Fibroblast of lung (primary cell): Measurements from ENCODE around the gene MARVELD1. TPM values are rescaled to one million over a fixed set of nuclear protein-coding genes. Genes with fewer than 3 reads are reported as not detected.

Source experiments
- DNase-seq, 2 donors: peaks; one replicate each; pipeline versions ENCODE4 v3.0.0 to v3.0.0-alpha.2; 2010; ENCODE audit warnings: low read depth in 2 of 2
- H2AFZ ChIP-seq: 2 replicates; pipeline ENCODE4 v1.5.1; 2012; ENCODE audit warnings: low read length, control low read depth, inconsistent platforms
- H3K27ac ChIP-seq: 2 replicates; pipeline ENCODE4 v1.5.1; 2011; ENCODE audit warnings: low read length, control low read depth; ENCODE audit not compliant: insufficient read depth
- H3K27me3 ChIP-seq: 2 replicates; pipeline ENCODE4 v1.5.1; 2011; ENCODE audit warnings: mild to moderate bottlenecking, low read length; ENCODE audit not compliant: control insufficient read depth, insufficient read depth
- H3K36me3 ChIP-seq: 2 replicates; pipeline ENCODE4 v1.5.1; 2011; ENCODE audit warnings: low read length; ENCODE audit not compliant: control insufficient read depth, insufficient read depth
- H3K4me1 ChIP-seq: 2 replicates; pipeline ENCODE4 v1.5.1; 2011; ENCODE audit warnings: low read length; ENCODE audit not compliant: control insufficient read depth, insufficient read depth; ENCODE audit errors: extremely low read depth
- H3K4me2 ChIP-seq: 2 replicates; pipeline ENCODE4 v1.5.1; 2011; ENCODE audit warnings: low read length, control low read depth; ENCODE audit not compliant: insufficient read depth; ENCODE audit errors: extremely low read depth
- H3K4me3 ChIP-seq, 4 experiments: fragments of 200-600 bp in 1 of 4; sonication (generic) in 1 of 4; replicated peaks in 1 of 4; 2 replicates each; pipeline ENCODE4 v1.5.1; 2011 to 2016; ENCODE audit warnings: low read length in 4 of 4, low read depth in 3 of 4, mild to moderate bottlenecking in 3 of 4, control low read depth in 2 of 4, inconsistent platforms in 1 of 4, mixed read lengths in 1 of 4; ENCODE audit not compliant: insufficient read depth in 1 of 4; ENCODE audit errors: control extremely low read depth in 1 of 4
- H3K79me2 ChIP-seq: 2 replicates; pipeline ENCODE4 v1.5.1; 2012; ENCODE audit warnings: mild to moderate bottlenecking, low read length, inconsistent platforms; ENCODE audit not compliant: control insufficient read depth, insufficient read depth
- H3K9ac ChIP-seq: 2 replicates; pipeline ENCODE4 v1.5.1; 2011; ENCODE audit warnings: mild to moderate bottlenecking, low read length, control low read depth; ENCODE audit not compliant: insufficient read depth
- H3K9me3 ChIP-seq: 2 replicates; pipeline ENCODE4 v1.5.1; 2012; ENCODE audit warnings: low read depth, low read length; ENCODE audit not compliant: control insufficient read depth, insufficient read depth
- H4K20me1 ChIP-seq: 2 replicates; pipeline ENCODE4 v1.5.1; 2011; ENCODE audit warnings: low read length; ENCODE audit not compliant: control insufficient read depth, insufficient read depth; ENCODE audit errors: extremely low read depth
- EZH2 ChIP-seq: IDR thresholded peaks from 2 replicates; pipeline ENCODE4 v1.5.1; 2012; ENCODE audit warnings: low read length, control low read depth, mild to moderate bottlenecking; ENCODE audit errors: missing control alignments
- polyA plus RNA-seq, 2 donors: library from polyadenylated mRNA; depleted of rRNA in 1 of 2; stranded (reverse) in 1 of 2; unstranded in 1 of 2; fragments of >200 nt; gene quantifications; 2 replicates each; pipeline ENCODE4 v1.2.1, GENCODE V29; 2011 to 2012; ENCODE audit warnings: missing spikeins in 1 of 2
- total RNA-seq: library from RNA; depleted of rRNA; stranded (reverse); fragments of >200 nt; gene quantifications from 2 replicates; pipeline ENCODE4 v1.2.1, GENCODE V29; 2014
- TF ChIP-seq, protein P1 (sequence below), 2 donors: IDR thresholded peaks in 1 of 2; conservative IDR thresholded peaks in 1 of 2; 1 replicate in 1 of 2; 2 replicates in 1 of 2; pipeline ENCODE4 v1.5.1; 2011 to 2012; ENCODE audit warnings: low read length in 2 of 2, control low read depth in 1 of 2, inconsistent platforms in 1 of 2, low read depth in 1 of 2, mild to moderate bottlenecking in 1 of 2

Gene MARVELD1
- total and polyA plus RNA-seq, 2 donors (not counting 1 experiment from before 2014, with no cell fraction given), result 16.3 to 132 TPM

- Histone ChIP-seq H3K79me2 (peaks cover 25% of the 10 kb centered on the region), H3K4me1 (peaks cover 4% of the 10 kb centered on the region), H3K27ac (peak overlapping the region; percentile 95), H3K9ac (no peak overlapping the region), H4K20me1 (no peaks in the 10 kb centered on the region), H3K4me2 (no peak overlapping the region), H3K27me3 (no peaks in the 10 kb centered on the region), H2AFZ (peak overlapping the region; percentile 58), H3K9me3 (no peaks in the 10 kb centered on the region), H3K36me3 (no peaks in the 10 kb centered on the region), H3K4me3 (peak overlapping the region in 1 of 4 experiments; percentile 100)
- DNase-seq, result no peak
- TF ChIP-seq, protein P1, sequence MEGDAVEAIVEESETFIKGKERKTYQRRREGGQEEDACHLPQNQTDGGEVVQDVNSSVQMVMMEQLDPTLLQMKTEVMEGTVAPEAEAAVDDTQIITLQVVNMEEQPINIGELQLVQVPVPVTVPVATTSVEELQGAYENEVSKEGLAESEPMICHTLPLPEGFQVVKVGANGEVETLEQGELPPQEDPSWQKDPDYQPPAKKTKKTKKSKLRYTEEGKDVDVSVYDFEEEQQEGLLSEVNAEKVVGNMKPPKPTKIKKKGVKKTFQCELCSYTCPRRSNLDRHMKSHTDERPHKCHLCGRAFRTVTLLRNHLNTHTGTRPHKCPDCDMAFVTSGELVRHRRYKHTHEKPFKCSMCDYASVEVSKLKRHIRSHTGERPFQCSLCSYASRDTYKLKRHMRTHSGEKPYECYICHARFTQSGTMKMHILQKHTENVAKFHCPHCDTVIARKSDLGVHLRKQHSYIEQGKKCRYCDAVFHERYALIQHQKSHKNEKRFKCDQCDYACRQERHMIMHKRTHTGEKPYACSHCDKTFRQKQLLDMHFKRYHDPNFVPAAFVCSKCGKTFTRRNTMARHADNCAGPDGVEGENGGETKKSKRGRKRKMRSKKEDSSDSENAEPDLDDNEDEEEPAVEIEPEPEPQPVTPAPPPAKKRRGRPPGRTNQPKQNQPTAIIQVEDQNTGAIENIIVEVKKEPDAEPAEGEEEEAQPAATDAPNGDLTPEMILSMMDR (conservative IDR thresholded peaks at IDR 0.05 in 1 of 2, IDR thresholded peaks at IDR 0.05 in 1 of 2; ENCODE audit: low read depth in 1 of 2, low read length in 2 of 2), result no peak
- no peak for TF ChIP-seq EZH2
These were observed 22.9 kb downstream of the MARVELD1 start for GRCh38 chr10:97736403-97736901.

DNA sequence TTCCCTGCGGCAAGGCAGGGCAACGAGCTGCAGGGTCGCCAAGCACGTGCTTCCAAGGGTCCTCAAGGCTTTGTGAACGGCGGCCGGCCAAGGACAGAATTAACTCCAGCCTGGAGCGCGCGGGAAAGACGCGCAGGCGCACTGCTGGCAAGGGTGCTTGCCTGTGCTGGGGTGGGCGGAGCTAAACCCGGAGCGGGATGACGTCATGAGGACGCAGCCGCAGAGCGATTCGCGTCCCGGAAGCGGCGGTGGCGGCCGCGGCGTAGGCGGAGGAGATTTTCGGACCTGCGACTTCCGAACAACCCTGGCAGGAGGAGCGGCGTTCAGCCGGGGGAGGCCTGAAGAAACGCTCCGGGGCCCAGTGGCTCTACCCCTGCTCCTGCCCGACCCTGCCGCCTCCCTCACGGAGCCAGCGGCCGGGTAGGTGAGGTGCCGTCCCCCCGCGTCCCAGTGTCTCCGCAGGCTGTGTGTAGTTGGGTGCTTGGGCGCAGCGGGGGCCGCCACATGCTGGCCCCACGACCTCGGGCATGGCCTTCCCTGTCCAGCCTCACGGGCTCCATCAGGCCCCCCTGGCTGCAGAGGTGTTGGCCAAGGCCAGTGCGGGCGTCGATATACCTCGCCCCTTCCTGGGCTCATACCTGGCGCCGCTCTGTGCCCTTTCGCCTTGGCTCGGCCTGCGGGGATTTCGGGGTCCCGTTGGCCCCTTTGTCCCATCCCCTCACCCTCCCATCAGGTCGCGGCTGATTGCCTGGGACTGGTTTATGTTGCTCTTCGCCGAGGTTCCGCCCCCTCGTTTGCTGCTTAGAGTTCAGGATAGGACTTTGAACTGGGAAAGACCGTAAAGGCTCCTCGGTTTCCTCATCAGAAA, 23.6 kb downstream of the MARVELD1 start, which contains the start of gene ZFYVE27:
ZFYVE27 (plus strand) TSS at position 227 of the 868 bp plus-strand sequence. CDS start 1,350 bp downstream, outside the sequence.
- peak within 1 kb of the TSS; percentile 92 for H3K9ac ChIP-seq
- no peaks in the 10 kb centered on the region for H4K20me1 ChIP-seq
- H3K4me3 ChIP-seq, result peak within 1 kb of the TSS; percentile 68 to 100 (median 80)
- H3K79me2 ChIP-seq, result peaks cover 26% of the 10 kb centered on the region
- no peaks in the 10 kb centered on the region for H3K36me3 ChIP-seq
- H3K4me2 ChIP-seq, result peak within 1 kb of the TSS; percentile 93
- H3K4me1 ChIP-seq, result peaks cover 2% of the 10 kb centered on the region
- peak; percentile 90 to 95 for DNase-seq
- H2AFZ ChIP-seq, result peak within 1 kb of the TSS; percentile 68
- H3K9me3 ChIP-seq, result no peaks in the 10 kb centered on the region
- no peak for TF ChIP-seq EZH2
- TF ChIP-seq, protein P1 (conservative IDR thresholded peaks at IDR 0.05 in 1 of 2, IDR thresholded peaks at IDR 0.05 in 1 of 2; ENCODE audit: low read depth in 1 of 2, low read length in 2 of 2), result no peak
- no peaks in the 10 kb centered on the region for H3K27me3 ChIP-seq
- H3K27ac ChIP-seq, result peak within 1 kb of the TSS; percentile 95

DNA sequence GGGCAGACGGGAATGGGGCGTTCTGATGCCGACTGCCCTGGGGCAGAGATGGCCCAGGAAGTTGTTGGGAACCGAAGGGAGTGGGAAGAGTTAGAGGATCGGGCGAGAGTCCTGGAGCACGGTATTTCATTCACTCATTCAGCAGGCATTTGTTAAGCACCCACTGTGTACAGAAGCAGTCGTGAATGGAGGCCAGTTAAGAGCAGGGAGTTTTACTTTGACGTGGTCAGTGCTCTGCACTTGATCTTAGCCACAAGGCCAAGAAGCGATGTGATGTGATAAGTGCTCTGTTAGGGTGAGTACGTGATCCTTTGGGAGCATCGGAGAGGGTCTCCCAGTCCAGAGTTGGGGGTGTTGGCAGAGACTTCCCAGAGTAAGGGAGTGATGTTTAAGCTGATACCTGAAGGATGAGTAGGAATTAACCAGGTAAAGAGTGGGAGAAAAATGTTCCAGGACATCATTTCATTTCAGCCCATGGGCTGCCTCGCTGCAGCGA, 24.3 kb downstream of the MARVELD1 start:
- peaks cover under 1% of the 10 kb centered on the region for H3K36me3 ChIP-seq
- peak overlapping the region; percentile 92 for H3K9ac ChIP-seq
- peak overlapping the region; percentile 68 to 100 (median 80) for H3K4me3 ChIP-seq
- H3K4me1 ChIP-seq, result peaks cover 2% of the 10 kb centered on the region
- H3K79me2 ChIP-seq, result peaks cover 27% of the 10 kb centered on the region
- H3K4me2 ChIP-seq, result peak overlapping the region; percentile 93
- H4K20me1 ChIP-seq, result no peaks in the 10 kb centered on the region
- no peaks in the 10 kb centered on the region for H3K27me3 ChIP-seq
- H3K9me3 ChIP-seq, result no peaks in the 10 kb centered on the region
- peak in 1 of 2 donors; percentile 47 for DNase-seq
- no peak overlapping the region for H2AFZ ChIP-seq
- TF ChIP-seq EZH2, result no peak
- TF ChIP-seq, protein P1 (conservative IDR thresholded peaks at IDR 0.05 in 1 of 2, IDR thresholded peaks at IDR 0.05 in 1 of 2; ENCODE audit: low read depth in 1 of 2, low read length in 2 of 2), result no peak
- H3K27ac ChIP-seq, result peak overlapping the region; percentile 95
